Common myeloid progenitor, CD34-positive (primary cell): ENCODE data around the gene RAB37.

ENCODE experiments used
- CTCF ChIA-PET: fragments of 350-600 bp; sonication (Branson Sonifier 250); formaldehyde crosslinking; loops from one replicate; lab custom pipeline; 2021; ENCODE audit warnings: antibody characterized with exemption; lab: Charles Lee
- POLR2A ChIA-PET: fragments of 350-600 bp; sonication (Branson Sonifier 250); formaldehyde crosslinking; loops from one replicate; lab custom pipeline; 2021; ENCODE audit warnings: antibody characterized with exemption; lab: Charles Lee
- DNase-seq, 3 donors: peaks; one replicate each; pipeline versions ENCODE4 v3.0.0 to v3.0.0-alpha.2; 2013
- H3K27ac ChIP-seq, 2 experiments: 1 replicate in 1 of 2; 2 replicates in 1 of 2; pipeline ENCODE4 v1.7.0; 2013; ENCODE audit warnings: inconsistent platforms in 2 of 2, low read length in 2 of 2, mild to moderate bottlenecking in 2 of 2, low read depth in 1 of 2, moderate library complexity in 1 of 2; ENCODE audit not compliant: severe bottlenecking in 2 of 2, insufficient read depth in 1 of 2, poor library complexity in 1 of 2
- H3K27me3 ChIP-seq, 5 experiments: replicated peaks in 2 of 5; 1 replicate in 3 of 5; 2 replicates in 2 of 5; pipeline versions ENCODE4 v1.6.1 to v1.7.0; 2013; ENCODE audit warnings: low read length in 4 of 5, mild to moderate bottlenecking in 2 of 5, moderate library complexity in 2 of 5, inconsistent platforms in 1 of 5; ENCODE audit not compliant: insufficient read depth in 5 of 5, control insufficient read depth in 4 of 5
- H3K36me3 ChIP-seq, 4 experiments: 1 replicate in 2 of 4; 2 replicates in 2 of 4; pipeline versions ENCODE4 v1.6.1 to v1.7.0; 2013; ENCODE audit warnings: low read length in 3 of 4, control low read depth in 1 of 4, mild to moderate bottlenecking in 1 of 4; ENCODE audit not compliant: control insufficient read depth in 4 of 4, insufficient read depth in 4 of 4
- H3K4me1 ChIP-seq, 4 experiments: 1 replicate in 3 of 4; 2 replicates in 1 of 4; pipeline versions ENCODE4 v1.6.1 to v1.7.1; 2013; ENCODE audit warnings: low read length in 3 of 4, mild to moderate bottlenecking in 3 of 4, control low read depth in 1 of 4, inconsistent platforms in 1 of 4, moderate library complexity in 1 of 4; ENCODE audit not compliant: control insufficient read depth in 4 of 4, insufficient read depth in 4 of 4; ENCODE audit errors: control extremely low read depth in 1 of 4
- H3K4me3 ChIP-seq, 7 experiments: 1 replicate in 4 of 7; 2 replicates in 3 of 7; pipeline versions ENCODE4 v1.5.1 to v1.7.0; 2013; ENCODE audit warnings: mild to moderate bottlenecking in 7 of 7, low read length in 6 of 7, moderate library complexity in 6 of 7, inconsistent platforms in 2 of 7, low read depth in 2 of 7, control low read depth in 1 of 7; ENCODE audit not compliant: insufficient read depth in 4 of 7, control insufficient read depth in 1 of 7; ENCODE audit errors: extremely low read depth in 1 of 7
- H3K9me3 ChIP-seq, 5 experiments: 1 replicate in 4 of 5; 2 replicates in 1 of 5; pipeline versions ENCODE4 v1.6.1 to v1.7.1; 2013; ENCODE audit warnings: low read length in 4 of 5, mild to moderate bottlenecking in 2 of 5, inconsistent platforms in 1 of 5, low read depth in 1 of 5, moderate library complexity in 1 of 5; ENCODE audit not compliant: control insufficient read depth in 4 of 5, insufficient read depth in 2 of 5; ENCODE audit errors: control extremely low read depth in 1 of 5
- whole genome bisulfite sequencing: methylation state at CpG from one replicate; pipeline ENCODE4 v1.1.5; 2013; ENCODE audit not compliant: insufficient coverage; 5-methylcytosine and 5-hydroxymethylcytosine counted together

The RAB37 gene

GRCh38 chr17:74742978-74743545 is 6.0 kb downstream of the RAB37 start:
- Histone ChIP-seq H3K4me1 (peaks cover 21 to 98% (median 97%) of the 10 kb centered on the region in 4 experiments), H3K36me3 (peaks cover 0 to 31% (median 16%) of the 10 kb centered on the region in 4 experiments), H3K27me3 (no peaks in the 10 kb centered on the region), H3K9me3 (no peaks in the 10 kb centered on the region), H3K4me3 (peak overlapping the region in 3 of 7 experiments; percentile 23 to 48 (median 30)), H3K27ac (no peak overlapping the region)
- ChIA-PET POLR2A (interaction anchor here (1.2 to 1.6 kb wide), 2 partner anchors 17 to 28 kb away, joined by 6 to 7 read pairs; no protein-coding TSS in a partner anchor), CTCF (interaction anchor here (0.5 to 2.9 kb wide), 17 partner anchors 10 to 297 kb away, joined by 3 to 21 read pairs (median 4); no protein-coding TSS in a partner anchor)
- DNase-seq, result no peak
- WGBS, result 88% methylated on average over 8 of the region's 9 CpGs

GRCh38 chr17:74743755-74744154 is 6.7 kb downstream of the RAB37 start:
- Histone ChIP-seq H3K27me3 (no peaks in the 10 kb centered on the region), H3K36me3 (peaks cover 0 to 31% (median 16%) of the 10 kb centered on the region in 4 experiments), H3K27ac (no peak overlapping the region), H3K4me1 (peaks cover 20 to 91% (median 90%) of the 10 kb centered on the region in 4 experiments), H3K4me3 (no peak overlapping the region), H3K9me3 (no peaks in the 10 kb centered on the region)
- POLR2A ChIA-PET, result interaction anchor here (0.6 kb wide), 1 partner anchor 11 kb away, joined by 3 read pairs; no protein-coding TSS in a partner anchor
- WGBS, result no CpG with 5 or more reads among the region's 2 CpGs
- no peak for DNase-seq
- CTCF ChIA-PET, result interaction anchor here (0.8 to 4.7 kb wide), 7 partner anchors 8 to 118 kb away, joined by 3 to 154 read pairs (median 5); partner anchors contain the start of gene NAT9

- no peaks in the 10 kb centered on the region for H3K9me3 ChIP-seq
- no peak for DNase-seq
- H3K27me3 ChIP-seq, result no peaks in the 10 kb centered on the region
- peaks cover 15 to 87% (median 86%) of the 10 kb centered on the region in 4 experiments for H3K4me1 ChIP-seq
- H3K27ac ChIP-seq, result no peak overlapping the region
- H3K36me3 ChIP-seq, result peaks cover 0 to 31% (median 16%) of the 10 kb centered on the region in 4 experiments
- ChIA-PET POLR2A (interaction anchor here (0.6 to 1.9 kb wide), 3 partner anchors 10 to 67 kb away, joined by 3 to 5 read pairs (median 3); no protein-coding TSS in a partner anchor), CTCF (interaction anchor here (0.8 to 4.7 kb wide), 12 partner anchors 9 to 118 kb away, joined by 3 to 154 read pairs (median 5); partner anchors contain the start of gene NAT9)
- WGBS, result 40% methylated on average over 2 of the region's 2 CpGs
- H3K4me3 ChIP-seq, result peak overlapping the region in 2 of 7 experiments; percentile 0 to 20
Observed at GRCh38 chr17:74744349-74744713, 7.3 kb downstream of the RAB37 start.

GRCh38 chr17:74744714-74745547 is 7.9 kb downstream of the RAB37 start:
- ChIA-PET POLR2A (interaction anchor here (0.5 to 1.9 kb wide), 3 partner anchors 15 to 67 kb away, joined by 3 to 5 read pairs (median 3); no protein-coding TSS in a partner anchor), CTCF (interaction anchor here (0.8 to 4.7 kb wide), 21 partner anchors 8 to 123 kb away, joined by 3 to 154 read pairs (median 5); partner anchors contain the start of genes NAT9 and RAB37)
- peaks cover 15 to 86% (median 83%) of the 10 kb centered on the region in 4 experiments for H3K4me1 ChIP-seq
- peak; percentile 57 to 69 (median 65) for DNase-seq
- peaks cover 0 to 31% (median 16%) of the 10 kb centered on the region in 4 experiments for H3K36me3 ChIP-seq
- H3K27me3 ChIP-seq, result no peaks in the 10 kb centered on the region
- no peaks in the 10 kb centered on the region for H3K9me3 ChIP-seq
- 51% methylated on average over 20 of the region's 24 CpGs for WGBS
- no peak overlapping the region for H3K27ac ChIP-seq
- peak overlapping the region in 3 of 7 experiments; percentile 0 to 47 (median 20) for H3K4me3 ChIP-seq

GRCh38 chr17:74745548-74746177 is 8.6 kb downstream of the RAB37 start:
- no peak for DNase-seq
- ChIA-PET CTCF (interaction anchor here (0.8 to 4.7 kb wide), 18 partner anchors 9 to 122 kb away, joined by 3 to 154 read pairs (median 8); partner anchors contain the start of genes NAT9 and RAB37), POLR2A (interaction anchor here (1.9 kb wide), 1 partner anchor 25 kb away, joined by 5 read pairs; no protein-coding TSS in a partner anchor)
- Histone ChIP-seq H3K4me3 (no peak overlapping the region), H3K27me3 (no peaks in the 10 kb centered on the region), H3K9me3 (no peaks in the 10 kb centered on the region), H3K27ac (no peak overlapping the region), H3K4me1 (peaks cover 15 to 86% (median 83%) of the 10 kb centered on the region in 4 experiments), H3K36me3 (peaks cover 0 to 27% (median 16%) of the 10 kb centered on the region in 4 experiments)
- 89% methylated on average over 3 of the region's 8 CpGs for WGBS

- Histone ChIP-seq H3K27me3 (no peaks in the 10 kb centered on the region), H3K4me3 (no peak overlapping the region), H3K27ac (no peak overlapping the region), H3K9me3 (no peaks in the 10 kb centered on the region), H3K4me1 (peaks cover 19 to 86% (median 83%) of the 10 kb centered on the region in 4 experiments), H3K36me3 (peaks cover 0 to 23% (median 16%) of the 10 kb centered on the region in 4 experiments)
- DNase-seq, result no peak
- ChIA-PET POLR2A (interaction anchor here (5.4 to 6.3 kb wide), 2 partner anchors 9 to 14 kb away, joined by 36 to 71 read pairs; partner anchors contain the start of gene RAB37), CTCF (interaction anchor here (0.9 to 4.7 kb wide), 13 partner anchors 9 to 118 kb away, joined by 3 to 154 read pairs (median 15); partner anchors contain the start of genes NAT9 and RAB37)
- 98% methylated on average over 5 of the region's 5 CpGs for WGBS
Observed at GRCh38 chr17:74746376-74746775, 9.3 kb downstream of the RAB37 start.
